PFSK-1 (cell line): ENCODE results near the gene KAZALD1. TPM values are rescaled to one million over a fixed set of nuclear protein-coding genes. Genes with fewer than 3 reads are reported as not detected.

ENCODE experiments used
- FOXP2 ChIP-seq: optimal IDR thresholded peaks from 2 replicates; pipeline ENCODE3; 2011; ENCODE audit warnings: borderline replicate concordance, control low read depth, inconsistent platforms; ENCODE audit not compliant: insufficient read depth; ENCODE audit errors: extremely low read length, extremely low read depth
- POLR2AphosphoS5 ChIP-seq: IDR thresholded peaks from 2 replicates; pipeline ENCODE4 v1.6.1; 2012; ENCODE audit warnings: low read depth, mild to moderate bottlenecking, control low read depth, low read length, moderate library complexity
- REST ChIP-seq, 2 experiments: IDR thresholded peaks; 2 replicates each; pipeline versions ENCODE4 v1.6.1 to v1.8.0; 2011 to 2012; ENCODE audit warnings: low read depth in 2 of 2, low read length in 2 of 2, control low read depth in 1 of 2, inconsistent platforms in 1 of 2, mild to moderate bottlenecking in 1 of 2, moderate library complexity in 1 of 2; ENCODE audit not compliant: insufficient read depth in 1 of 2
- SIN3A ChIP-seq: IDR thresholded peaks from 2 replicates; pipeline ENCODE4 v1.6.1; 2012; ENCODE audit warnings: mild to moderate bottlenecking, low read length, moderate library complexity, borderline replicate concordance; ENCODE audit not compliant: insufficient read depth
- TAF1 ChIP-seq: IDR thresholded peaks from 2 replicates; pipeline ENCODE4 v1.6.1; 2012; ENCODE audit warnings: low read length, control low read depth, borderline replicate concordance; ENCODE audit not compliant: insufficient read depth
- polyA plus RNA-seq: library from polyadenylated mRNA; unstranded; fragments of >200 nt; gene quantifications from one replicate; pipeline ENCODE4 v1.2.1, GENCODE V29; 2012; ENCODE audit warnings: low read depth, missing spikeins; ENCODE audit not compliant: insufficient read length

KAZALD1 gene
- 6.3 TPM for polyA plus RNA-seq

GRCh38 chr10:101061624-101062231 lies at the start of gene KAZALD1:
Gene KAZALD1, plus strand, starts transcription at chr10:101061989. Its CDS starts 604 bp downstream, at chr10:101062593.
- TF ChIP-seq TAF1: no peak
- TF ChIP-seq FOXP2: no peak

GRCh38 chr10:101012525-101013364 lies 49.0 kb upstream of the KAZALD1 start:
- no peak for TF ChIP-seq POLR2AphosphoS5
- peak; percentile 28; the same call in 1 of the 2 replicates for TF ChIP-seq TAF1
- TF ChIP-seq FOXP2: no peak
- no peak for TF ChIP-seq SIN3A
- no peak for TF ChIP-seq REST (IDR thresholded peaks at IDR 0.05; ENCODE audit: insufficient read depth in 1 of 2, low read depth in 2 of 2, low read length in 2 of 2)

DNA sequence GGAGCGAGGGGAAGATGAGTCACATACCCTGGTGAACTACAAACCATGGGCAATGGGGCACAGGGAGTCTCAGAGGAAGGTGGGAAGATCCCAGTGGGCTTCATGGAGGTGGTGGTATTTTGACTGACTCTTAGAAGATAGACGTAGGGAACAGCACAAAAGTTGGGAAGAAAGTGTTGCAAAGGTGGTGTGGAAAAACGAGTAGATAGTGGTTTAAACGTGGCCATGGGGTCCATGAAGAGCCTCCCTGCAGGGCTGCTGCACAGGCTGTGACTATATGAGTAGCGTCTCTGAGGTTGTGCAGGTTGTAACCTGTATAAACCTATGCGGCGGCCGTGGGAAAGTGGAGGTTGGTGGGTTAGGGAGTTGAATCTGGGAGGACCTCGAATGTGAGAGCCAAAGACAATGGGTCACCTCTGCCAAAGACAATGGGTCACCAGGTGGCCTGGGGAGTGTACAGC lies 48.4 kb upstream of the KAZALD1 start:
- TF ChIP-seq TAF1: no peak
- TF ChIP-seq POLR2AphosphoS5: no peak
- TF ChIP-seq REST (IDR thresholded peaks at IDR 0.05; ENCODE audit: insufficient read depth in 1 of 2, low read depth in 2 of 2, low read length in 2 of 2): no peak
- no peak for TF ChIP-seq FOXP2
- TF ChIP-seq SIN3A: no peak

GRCh38 chr10:101014230-101014884 lies 47.4 kb upstream of the KAZALD1 start:
- no peak for TF ChIP-seq REST (IDR thresholded peaks at IDR 0.05; ENCODE audit: insufficient read depth in 1 of 2, low read depth in 2 of 2, low read length in 2 of 2)
- no peak for TF ChIP-seq POLR2AphosphoS5
- TF ChIP-seq FOXP2: no peak
- TF ChIP-seq TAF1: no peak

GRCh38 chr10:101014966-101015581 lies 46.7 kb upstream of the KAZALD1 start:
- TF ChIP-seq FOXP2 (no peak), POLR2AphosphoS5 (no peak), REST (IDR thresholded peaks at IDR 0.05; ENCODE audit: insufficient read depth in 1 of 2, low read depth in 2 of 2, low read length in 2 of 2) (no peak), SIN3A (no peak), TAF1 (no peak)
